Ovary (tissue), 9 donors: ENCODE data around the gene ACYP2. TPM values are rescaled to one million over a fixed set of nuclear protein-coding genes. Genes with fewer than 3 reads are reported as not detected.

Source experiments
- DNase-seq, 5 donors: peaks; one replicate each; pipeline ENCODE4 v3.0.0-alpha.2; 2019 to 2020
- H3K27ac ChIP-seq, 2 donors: fragments of 200-600 bp; one replicate each; pipeline versions ENCODE4 v1.5.1 to v1.8.0; 2019 to 2022
- H3K27me3 ChIP-seq: fragments of 200-600 bp; one replicate; pipeline ENCODE4 v1.8.0; 2022
- H3K36me3 ChIP-seq: fragments of 200-600 bp; sonication (generic); one replicate; pipeline ENCODE4 v1.5.1; 2019
- H3K4me1 ChIP-seq: one replicate; pipeline ENCODE4 v1.8.1; 2013; ENCODE audit warnings: mild to moderate bottlenecking, moderate library complexity; ENCODE audit not compliant: insufficient read depth
- H3K4me3 ChIP-seq: fragments of 200-600 bp; sonication (generic); one replicate; pipeline ENCODE4 v1.5.1; 2017
- H3K9me3 ChIP-seq, 2 donors: fragments of 200-600 bp in 1 of 2; sonication (generic) in 1 of 2; one replicate each; pipeline versions ENCODE4 v1.5.1 to v1.8.1; 2013 to 2019; ENCODE audit warnings: mild to moderate bottlenecking in 1 of 2, moderate library complexity in 1 of 2
- CTCF ChIP-seq, 3 donors: fragments of 450-650 bp in 2 of 3; fragments of 200-600 bp in 1 of 3; IDR thresholded peaks; one replicate each; pipeline versions ENCODE4 v1.5.1 to v1.8.0; 2016 to 2022; ENCODE audit warnings: antibody characterized with exemption in 3 of 3, mild to moderate bottlenecking in 1 of 3
- EP300 ChIP-seq: sonication (generic); formaldehyde crosslinking; IDR thresholded peaks from one replicate; pipeline ENCODE4 v1.6.1; 2017; ENCODE audit warnings: antibody characterized with exemption
- POLR2A ChIP-seq: fragments of 450-650 bp; IDR thresholded peaks from one replicate; pipeline ENCODE4 v1.6.1; 2017; ENCODE audit warnings: antibody characterized with exemption, mild to moderate bottlenecking, moderate library complexity
- WGBS, 3 donors: extraction: QIAGEN DNeasy Blood & Tissue Kit in 1 of 3; methylation state at CpG; one replicate each; pipeline versions ENCODE4 v1.1.5 to v1.1.7; 2013 to 2017; 5-methylcytosine and 5-hydroxymethylcytosine counted together
- intact Hi-C, 4 donors: fragments of 100-400 bp; cut with DNase I; formaldehyde crosslinking; loops; one replicate each; pipeline versions ENCODE4 v1.11.0 to v1.15.1; 2022 to 2023
- polyA plus RNA-seq, 2 donors: library from polyadenylated mRNA; stranded (reverse); fragments of 200-250 nt in 1 of 2; fragments of 350-450 nt in 1 of 2; fragmentation: Illumina TruSeq in 1 of 2; extraction: RNeasy Lipid Tissue Mini Kit (QIAGEN cat#74804) in 1 of 2; gene quantifications; one replicate each; pipeline ENCODE4 v1.2.3, GENCODE V29; 2013 to 2014
- total RNA-seq, 7 donors: library from RNA; depleted of rRNA in 2 of 7; stranded (reverse); fragments of >200 nt in 2 of 7; fragmentation: NEBNext Ultra II Directional in 3 of 7; extraction: Animal tissue kit (Norgen Biotek cat#: 25700) in 3 of 7; gene quantifications; one replicate each; pipeline versions ENCODE4 v1.1.0 to v1.2.4, GENCODE V29; 2016 to 2023
- donor health status: DM: no; HTN: no; CAD: no; lungs with moderate emphysema.
- donor health status: DM: no; HTN: no; CAD: no.
- donor health status: Bipolar disorder and iron deficiency.
- donor health status: DM: yes; HTN: yes; CAD: no.
- donor health status: DM: no; HTN: no; CAD: no.
- donor health status: DM: yes; HTN: yes; CAD: no.

ACYP2 gene
- total and polyA plus RNA-seq, 9 donors, result 10.4 to 27.1 (median 13.9) TPM

DNA sequence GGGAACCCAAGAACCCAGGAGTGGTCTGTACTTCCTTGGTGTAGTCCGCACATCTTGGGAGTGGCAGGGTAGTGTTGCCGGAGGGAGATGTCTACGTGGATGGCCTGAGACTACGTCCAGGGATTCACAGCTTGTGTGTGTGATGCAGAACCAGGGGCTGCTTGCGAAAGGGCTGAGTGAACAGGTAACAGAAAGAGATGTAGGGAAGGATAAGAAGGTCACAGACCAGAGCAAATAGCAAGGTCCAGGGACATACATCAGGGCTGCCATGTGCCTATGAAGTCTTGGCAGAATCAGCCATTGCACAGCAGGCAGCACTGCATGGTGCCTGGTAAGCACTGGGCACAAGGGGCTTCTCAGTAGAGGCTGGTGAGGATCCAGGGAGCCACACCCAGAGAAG is 71.9 kb downstream of the ACYP2 start:
- Histone ChIP-seq H3K36me3 (no peaks in the 10 kb centered on the region), H3K27ac (no peak overlapping the region), H3K4me3 (no peak overlapping the region), H3K27me3 (no peaks in the 10 kb centered on the region), H3K9me3 (no peaks in the 10 kb centered on the region), H3K4me1 (no peaks in the 10 kb centered on the region)
- 87 to 97% (median 89%) methylated on average over 5 of the region's 5 CpGs for WGBS, 3 donors
- intact Hi-C loops, result no loop called here
- TF ChIP-seq POLR2A, result no peak
- no peak for TF ChIP-seq CTCF (IDR thresholded peaks at IDR 0.05)
- TF ChIP-seq EP300, result no peak
- no peak for DNase-seq

- DNase-seq, result no peak
- TF ChIP-seq EP300, result no peak
- TF ChIP-seq POLR2A, result no peak
- H3K36me3 ChIP-seq, result no peaks in the 10 kb centered on the region
- no peak overlapping the region for H3K4me3 ChIP-seq
- H3K4me1 ChIP-seq, result no peaks in the 10 kb centered on the region
- H3K27me3 ChIP-seq, result no peaks in the 10 kb centered on the region
- intact Hi-C loops, result no loop called here
- WGBS, 3 donors, result 90 to 94% (median 92%) methylated on average over 2 of the region's 2 CpGs
- no peak overlapping the region for H3K27ac ChIP-seq
- no peaks in the 10 kb centered on the region for H3K9me3 ChIP-seq
Observed at GRCh38 chr2:54189539-54189938, 74.1 kb downstream of the ACYP2 start.

- Histone ChIP-seq H3K9me3 (no peaks in the 10 kb centered on the region), H3K4me3 (no peak overlapping the region), H3K27me3 (no peaks in the 10 kb centered on the region), H3K36me3 (no peaks in the 10 kb centered on the region), H3K4me1 (no peaks in the 10 kb centered on the region), H3K27ac (no peak overlapping the region)
- intact Hi-C loops, result no loop called here
- 93 to 97% (median 94%) methylated on average over 2 of the region's 2 CpGs for WGBS, 3 donors
- TF ChIP-seq CTCF (IDR thresholded peaks at IDR 0.05), result no peak
- no peak for TF ChIP-seq EP300
- TF ChIP-seq POLR2A, result no peak
- no peak for DNase-seq
Observed at GRCh38 chr2:54191361-54192135, 76.1 kb downstream of the ACYP2 start.

DNA sequence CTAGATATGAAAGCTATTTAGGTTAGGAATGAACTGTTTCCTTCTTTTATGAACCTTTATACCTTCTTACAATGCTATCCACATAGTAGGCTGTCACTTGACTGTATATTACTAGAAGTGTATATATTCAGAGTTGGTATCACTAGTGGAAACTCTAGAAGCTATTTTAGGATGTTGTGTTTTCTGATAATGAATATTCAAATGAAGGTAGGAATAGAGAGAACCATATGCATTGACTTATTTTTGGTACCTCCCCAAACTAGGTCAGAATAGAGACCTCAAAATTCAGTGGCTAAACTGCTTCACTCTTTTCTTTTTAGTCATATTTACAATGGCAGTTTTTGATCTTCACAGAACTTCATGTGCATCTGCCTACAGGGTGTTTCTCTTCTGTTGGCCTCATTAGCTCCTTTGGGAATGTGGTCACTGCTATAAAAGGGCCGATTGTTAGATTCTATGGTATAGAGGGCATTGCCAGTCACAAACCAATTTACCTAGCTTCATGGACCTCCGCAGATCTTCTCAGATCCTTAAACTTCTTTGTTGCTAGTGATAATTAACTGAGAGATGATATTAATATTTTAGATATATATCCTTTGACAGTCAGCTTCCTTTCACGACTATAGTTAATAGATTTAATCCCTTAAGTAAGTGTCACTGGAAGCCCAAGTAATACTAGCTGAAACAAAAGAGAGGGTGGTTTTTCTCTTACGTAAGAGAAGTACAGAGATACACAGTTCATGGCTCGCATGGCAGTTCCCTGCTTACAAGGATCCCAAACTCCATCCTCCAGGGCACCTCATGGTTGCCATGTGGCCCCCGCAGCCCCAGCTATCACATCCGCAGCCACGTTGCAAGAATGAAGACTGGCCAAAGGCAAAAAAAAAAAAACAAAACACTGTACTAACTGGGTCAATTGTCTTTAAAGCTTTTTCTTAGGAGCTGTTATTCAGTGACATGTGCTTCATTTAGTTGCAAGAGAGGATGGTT is 79.6 kb downstream of the ACYP2 start:
- Histone ChIP-seq H3K36me3 (no peaks in the 10 kb centered on the region), H3K9me3 (no peaks in the 10 kb centered on the region), H3K27ac (no peak overlapping the region), H3K4me3 (no peak overlapping the region), H3K4me1 (no peaks in the 10 kb centered on the region), H3K27me3 (no peaks in the 10 kb centered on the region)
- intact Hi-C loops, result no loop called here
- 91 to 95% (median 93%) methylated on average over 8 of the region's 8 CpGs for WGBS, 3 donors
- DNase-seq, result no peak
- no peak for TF ChIP-seq CTCF (IDR thresholded peaks at IDR 0.05)
- TF ChIP-seq EP300, result no peak
- no peak for TF ChIP-seq POLR2A
